ENCODE results near the gene KCNA5. TPM values are rescaled to one million over a fixed set of nuclear protein-coding genes. Genes with fewer than 3 reads are reported as not detected.

KCNA5 gene
- total RNA-seq, 2 donors from 2014 or later: 0.18 to 0.95 TPM

DNA sequence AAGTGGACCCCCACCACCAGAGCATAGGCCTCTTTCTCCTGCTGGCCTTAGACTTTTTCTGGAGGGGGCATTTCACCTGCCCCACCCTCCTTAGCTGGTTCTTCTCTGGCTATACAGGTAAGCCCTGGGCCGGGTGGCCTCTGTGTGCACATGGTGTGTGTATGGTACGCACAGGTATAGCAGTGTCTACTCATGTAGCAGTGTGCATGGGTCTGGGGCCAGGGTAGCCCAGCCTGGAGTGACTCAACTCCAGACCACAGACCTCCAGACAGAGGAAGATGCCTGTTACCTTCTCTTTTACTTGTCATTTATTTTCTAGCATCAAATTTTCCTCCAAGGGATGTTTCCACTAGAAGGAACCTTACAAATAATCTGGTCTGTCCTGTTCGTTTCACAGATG is 6.9 kb downstream of the KCNA5 start:
- ATAC-seq (no peak), DNase-seq (no peak)
- intact Hi-C loops (cut with DNase I, micrococcal nuclease): no loop called here

DNA sequence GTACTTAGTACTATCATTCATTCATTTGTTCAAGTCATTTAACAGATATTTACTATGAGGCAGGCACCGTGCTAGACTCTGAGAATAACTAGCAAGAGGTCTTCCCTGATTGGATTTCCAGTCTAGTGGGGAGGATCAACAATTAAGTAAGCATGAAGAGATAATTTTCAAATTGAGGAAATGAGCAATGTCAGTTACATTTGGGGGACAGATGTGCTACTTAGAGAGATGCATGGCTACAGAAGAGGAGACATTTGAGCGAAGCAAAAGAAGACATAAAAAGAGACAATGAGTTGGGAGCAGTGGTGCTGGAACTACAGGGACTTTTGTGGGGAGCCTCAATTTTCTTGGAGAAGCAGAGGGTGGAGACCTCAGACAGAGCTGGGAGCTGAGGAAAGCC is 7.7 kb downstream of the KCNA5 start:
- DNase-seq (no peak), ATAC-seq (no peak)
- intact Hi-C loops (cut with DNase I, micrococcal nuclease): no loop called here

DNA sequence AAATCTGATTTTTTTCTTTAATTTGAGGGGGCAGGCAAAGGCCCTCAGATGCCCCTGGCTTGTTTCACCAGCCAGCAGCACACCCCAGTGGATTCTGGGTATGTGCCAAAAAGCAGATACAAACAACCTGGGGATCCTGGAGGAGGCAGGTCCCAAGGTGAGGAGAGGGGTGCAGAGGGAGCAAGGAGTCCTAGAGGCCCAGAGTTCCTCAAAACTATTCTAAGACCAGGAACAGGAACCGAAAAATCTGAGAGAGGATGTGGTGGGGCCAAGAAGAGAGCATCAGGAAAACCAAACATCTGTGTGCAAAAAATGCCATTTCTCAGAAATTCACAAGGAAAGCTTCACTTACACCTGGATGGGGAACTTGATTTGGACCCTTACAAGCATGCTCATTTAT is 8.2 kb downstream of the KCNA5 start:
- ATAC-seq: no peak
- DNase-seq: no peak

DNA sequence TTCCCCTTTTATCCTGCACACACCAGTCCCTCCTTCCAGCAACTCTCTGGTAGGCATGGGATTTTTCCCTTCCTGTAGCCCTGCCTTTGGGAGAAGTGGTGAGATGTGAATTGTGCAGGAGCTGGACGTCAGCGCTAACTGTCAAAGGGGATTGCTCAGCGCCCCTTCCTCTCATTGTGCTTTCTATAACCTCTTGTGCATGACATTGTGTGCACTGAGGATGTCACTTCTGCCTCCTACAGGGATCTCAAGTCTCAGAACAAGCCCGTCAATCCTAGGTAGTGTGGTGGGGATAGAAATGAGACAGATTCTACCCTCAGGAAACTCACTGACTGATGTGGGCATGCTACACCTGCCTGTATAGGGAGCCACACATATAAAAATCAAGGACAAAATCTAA is 8.7 kb downstream of the KCNA5 start:
- intact Hi-C loops (cut with DNase I, micrococcal nuclease): no loop called here
- no peak for ATAC-seq
- no peak for DNase-seq

More for the DNA sequence above, 8.2 kb downstream of the KCNA5 start:
- intact Hi-C loops (cut with DNase I, micrococcal nuclease): no loop called here

DNA sequence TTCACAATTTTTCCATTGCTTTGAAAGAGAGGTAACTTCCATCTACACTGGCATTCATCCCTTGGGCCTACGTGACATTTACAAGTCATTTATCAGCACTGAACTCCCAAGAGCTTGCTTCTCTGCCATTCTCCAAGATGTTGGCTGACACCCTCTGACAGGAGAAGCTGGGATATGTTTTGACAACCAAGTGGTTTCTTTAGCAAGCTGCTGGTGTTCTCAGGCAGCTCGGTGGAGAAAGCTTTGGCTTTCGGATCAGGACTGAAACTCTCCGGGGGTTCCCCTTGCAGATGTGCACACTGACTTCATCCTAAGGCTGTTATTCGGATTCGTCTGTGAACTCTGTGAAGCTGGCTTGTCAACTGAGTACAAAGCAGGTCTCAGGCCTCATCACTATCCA is 15.7 kb downstream of the KCNA5 start:
- ATAC-seq: no peak

DNA sequence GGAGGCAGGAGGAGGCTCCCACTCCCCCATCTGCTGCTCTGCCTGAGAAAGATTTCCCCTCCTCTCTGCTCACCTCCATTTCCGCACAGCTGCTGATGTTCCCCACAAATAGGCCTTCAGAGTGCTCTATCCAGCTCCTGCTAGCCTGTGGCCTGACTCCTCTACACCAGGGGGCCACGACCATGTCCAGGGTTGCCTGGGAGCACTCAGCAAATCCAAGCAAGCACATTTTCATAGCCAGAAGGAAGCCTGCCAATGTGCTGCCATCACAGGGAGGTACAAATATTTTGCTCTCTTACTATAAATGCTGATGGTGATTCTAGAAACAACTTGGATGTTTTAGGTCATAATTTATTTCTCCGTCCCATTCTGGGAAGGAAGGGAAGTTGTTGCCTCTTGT is 17.3 kb downstream of the KCNA5 start:
- no peak for ATAC-seq
- DNase-seq: no peak
- intact Hi-C loops (cut with DNase I, micrococcal nuclease): no loop called here

More for the DNA sequence above, 15.7 kb downstream of the KCNA5 start:
- intact Hi-C loops (cut with DNase I, micrococcal nuclease): no loop called here
- DNase-seq: no peak

DNA sequence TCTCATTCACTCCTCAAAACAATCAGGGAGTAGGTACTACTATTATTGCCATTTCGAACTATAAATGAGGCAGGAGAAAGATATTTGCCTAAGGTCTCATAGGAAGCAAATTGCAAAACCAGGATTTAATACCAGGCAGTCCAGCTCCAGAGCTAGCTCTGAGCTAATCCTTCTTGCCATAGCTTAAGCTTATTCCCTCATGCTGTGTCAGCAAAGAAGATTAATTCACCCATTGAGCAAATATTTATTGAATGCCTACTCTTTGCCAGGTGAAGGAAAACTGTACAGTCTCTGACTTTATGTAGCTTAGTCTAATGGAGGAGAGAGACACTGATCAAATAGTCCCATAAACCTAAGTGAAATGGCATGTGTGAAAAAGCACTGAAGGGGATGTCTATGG is 19.5 kb downstream of the KCNA5 start:
- DNase-seq (no peak), ATAC-seq (no peak)
- intact Hi-C loops (cut with DNase I, micrococcal nuclease): no loop called here

DNA sequence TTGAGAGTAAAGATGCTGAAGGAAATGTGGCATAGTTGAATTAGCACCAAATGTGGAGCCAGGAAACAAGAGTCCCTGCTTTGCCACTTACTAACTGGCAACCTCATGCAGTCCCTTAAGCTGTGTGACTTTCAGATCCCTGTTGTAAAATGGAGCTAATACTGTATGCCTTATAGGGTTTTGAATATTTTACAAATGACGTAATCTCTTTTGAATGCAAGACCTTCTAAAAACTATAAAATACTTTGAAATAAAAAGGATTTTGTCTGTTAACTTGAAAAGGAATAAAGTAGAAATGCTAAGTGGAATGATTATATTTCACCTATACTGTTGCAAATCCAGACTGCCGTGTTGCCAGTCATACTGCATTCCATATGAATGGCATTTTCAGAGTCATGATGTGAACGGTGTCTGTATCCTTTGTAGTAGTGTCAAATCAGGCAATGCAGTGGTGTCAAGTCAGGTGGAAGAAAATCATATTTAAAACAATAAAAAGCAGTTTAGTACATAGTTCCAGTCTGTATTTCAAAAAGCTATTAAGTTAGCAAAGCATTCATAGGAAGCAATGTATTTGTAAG is 21.3 kb downstream of the KCNA5 start:
- DNase-seq (no peak), ATAC-seq (no peak)
- intact Hi-C loops (cut with DNase I, micrococcal nuclease): no loop called here

DNA sequence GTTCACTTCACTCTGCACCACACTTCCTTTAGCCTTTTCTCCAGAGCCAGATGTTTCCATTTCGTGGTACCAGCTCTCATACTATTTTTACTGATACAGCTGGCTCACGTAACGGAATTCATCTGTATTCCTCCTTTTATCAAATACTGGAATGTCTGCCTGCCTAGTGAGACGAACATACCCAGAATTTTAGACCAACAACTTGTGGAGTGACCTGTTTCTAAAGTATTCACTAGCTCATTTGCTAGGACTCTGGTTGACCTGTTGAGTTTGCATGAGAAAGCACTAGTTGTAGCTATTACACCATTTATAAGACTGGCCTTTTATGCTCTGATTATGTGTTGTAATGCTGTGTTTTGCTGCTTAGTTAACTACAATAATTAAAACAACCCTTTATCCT is 22.6 kb downstream of the KCNA5 start:
- DNase-seq: no peak
- intact Hi-C loops (cut with DNase I, micrococcal nuclease): no loop called here
- no peak for ATAC-seq

DNA sequence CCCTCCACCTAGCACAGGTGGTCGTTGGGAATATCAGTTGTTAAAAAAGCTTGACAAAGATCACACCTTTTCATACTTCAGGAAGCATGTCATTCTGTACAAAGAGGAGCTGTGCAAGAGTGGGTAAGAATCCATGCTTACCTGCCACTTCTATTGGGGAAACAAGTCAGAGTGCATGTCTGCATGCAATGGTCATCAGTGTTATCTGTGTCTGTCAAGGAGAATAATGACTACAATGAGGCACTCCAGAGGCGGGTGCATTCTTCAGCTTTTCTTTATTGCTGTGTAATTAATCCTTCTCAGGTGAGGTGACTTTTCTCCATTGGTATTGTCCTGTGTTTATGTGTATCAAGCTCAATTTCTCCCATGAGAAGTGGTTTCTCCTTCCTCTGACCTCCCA is 24.4 kb downstream of the KCNA5 start:
- DNase-seq (no peak), ATAC-seq (no peak)

DNA sequence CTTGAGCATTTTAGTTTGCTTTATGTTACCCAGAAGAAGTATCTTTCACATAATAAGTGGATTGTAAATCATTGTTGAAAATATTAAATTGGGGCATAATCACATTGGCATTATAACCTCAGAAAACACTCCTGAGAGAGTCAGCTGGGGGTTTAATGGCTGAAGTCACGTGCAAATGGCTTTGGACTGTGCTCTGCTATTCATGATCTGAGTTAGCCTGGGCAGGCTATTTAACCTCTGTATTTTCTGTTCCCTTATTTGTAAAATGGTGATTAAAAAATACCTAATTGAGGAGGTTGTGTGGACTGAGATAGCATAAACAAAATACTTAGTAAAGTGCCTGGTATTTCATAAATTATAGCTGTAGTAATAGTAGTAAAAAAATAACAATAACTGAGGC is 24.9 kb downstream of the KCNA5 start:
- DNase-seq (no peak), ATAC-seq (no peak)
- intact Hi-C loops (cut with DNase I, micrococcal nuclease): no loop called here

More for the DNA sequence above, 24.4 kb downstream of the KCNA5 start:
- intact Hi-C loops (cut with DNase I, micrococcal nuclease): no loop called here

DNA sequence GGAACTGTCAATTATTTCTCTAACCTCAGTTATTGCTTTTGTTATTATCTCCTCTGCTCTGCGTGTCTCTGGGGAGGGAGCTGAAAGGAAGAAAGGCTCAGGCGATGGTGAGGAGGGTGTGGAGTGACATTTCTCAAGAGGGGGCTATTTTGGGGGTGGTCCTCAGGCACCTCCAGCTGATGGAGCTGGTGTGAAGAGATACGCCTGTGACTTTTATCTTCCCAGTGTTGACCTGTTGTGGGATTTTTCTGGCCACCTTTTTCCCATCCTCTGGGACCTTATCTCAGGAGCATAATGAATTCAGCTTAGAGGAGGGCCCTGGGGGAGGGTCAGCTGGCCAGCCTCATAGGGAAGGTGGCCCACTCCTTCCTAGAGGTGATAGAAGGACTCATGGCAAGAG is 26.4 kb downstream of the KCNA5 start:
- DNase-seq (no peak), ATAC-seq (no peak)
- intact Hi-C loops (cut with DNase I, micrococcal nuclease): no loop called here

DNA sequence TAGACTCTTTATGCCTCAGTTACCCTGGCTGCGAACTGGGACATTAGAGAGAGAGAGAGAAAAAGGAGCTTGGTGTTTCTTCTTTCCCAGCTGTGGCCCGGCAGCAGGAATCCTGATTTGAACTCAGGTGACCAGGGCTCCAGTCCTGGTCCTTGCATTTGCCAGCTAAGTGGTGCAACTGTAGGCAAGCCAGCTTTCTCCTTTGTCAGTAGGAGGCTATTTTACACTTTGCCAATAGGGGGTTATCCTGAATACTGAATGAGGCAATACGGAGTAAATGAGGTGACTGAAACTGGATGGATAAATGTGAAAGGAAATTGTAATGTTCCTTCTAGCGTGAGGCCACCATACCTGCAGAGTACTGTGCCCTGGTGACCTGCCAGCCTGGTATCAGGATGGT is 27.8 kb downstream of the KCNA5 start:
- ATAC-seq (no peak), DNase-seq (no peak)
- intact Hi-C loops (cut with DNase I, micrococcal nuclease): no loop called here

DNA sequence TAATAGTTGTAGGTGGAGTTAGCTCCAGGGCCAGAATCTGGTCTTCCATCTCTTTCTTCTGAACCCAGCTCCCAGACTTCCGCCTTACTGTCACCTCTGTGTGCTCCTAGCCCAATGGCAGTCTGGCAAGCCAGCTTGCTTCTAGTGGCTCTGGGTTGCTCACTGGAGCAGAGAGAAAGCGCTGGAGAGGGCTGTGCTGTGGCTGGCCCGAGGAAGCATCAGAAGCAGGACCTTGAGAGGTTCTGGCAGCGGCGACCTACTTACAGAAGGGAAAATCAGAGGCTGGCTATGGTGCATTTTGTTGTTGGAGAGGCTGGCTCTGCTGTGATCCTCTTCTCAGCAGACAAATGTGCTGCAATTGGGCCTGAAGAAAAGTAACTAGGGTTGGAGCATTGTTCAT is 28.6 kb downstream of the KCNA5 start:
- no peak for DNase-seq
- intact Hi-C loops (cut with DNase I, micrococcal nuclease): no loop called here

DNA sequence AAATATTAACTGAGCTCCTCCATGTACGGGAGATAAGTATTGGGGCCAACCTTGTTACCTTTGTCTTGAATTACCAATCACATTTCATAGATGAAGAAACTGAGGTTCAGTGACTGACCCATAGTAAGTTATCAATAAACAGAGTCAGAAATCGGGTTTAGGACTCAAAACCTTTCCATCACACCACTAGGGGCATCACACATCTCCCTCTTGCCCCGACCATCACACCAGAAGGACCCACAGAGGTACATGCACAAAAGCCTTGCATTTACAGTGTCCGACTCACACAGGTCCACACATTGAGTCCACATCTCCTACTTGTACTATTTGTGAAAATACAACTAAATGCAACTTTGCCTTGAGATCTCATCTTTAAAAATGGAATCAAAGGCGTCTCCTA is 29.4 kb downstream of the KCNA5 start:
- intact Hi-C loops (cut with DNase I, micrococcal nuclease): no loop called here
- no peak for ATAC-seq
- DNase-seq: no peak

More for the DNA sequence above, 28.6 kb downstream of the KCNA5 start:
- ATAC-seq: no peak

DNA sequence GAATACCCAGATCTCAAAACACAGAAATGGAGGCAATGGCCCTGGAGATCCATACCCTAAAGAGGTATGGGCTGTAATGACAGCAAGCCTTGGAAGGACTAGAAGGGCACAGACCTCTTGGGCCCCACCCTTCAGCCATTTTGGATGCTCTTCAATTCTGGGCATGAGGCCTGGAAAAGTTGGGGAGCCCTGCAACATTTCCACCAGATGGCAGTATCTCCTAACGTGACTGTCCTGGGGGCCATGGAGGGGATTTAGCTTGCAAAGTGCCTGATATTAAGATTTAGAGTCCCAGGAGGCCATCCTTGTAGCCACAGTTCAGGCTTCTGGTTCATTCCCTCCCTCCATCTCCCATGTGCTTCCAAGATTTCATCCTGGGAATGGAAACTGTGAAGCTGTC is 30.2 kb downstream of the KCNA5 start:
- intact Hi-C loops (cut with DNase I, micrococcal nuclease): no loop called here
- ATAC-seq (no peak), DNase-seq (no peak)

DNA sequence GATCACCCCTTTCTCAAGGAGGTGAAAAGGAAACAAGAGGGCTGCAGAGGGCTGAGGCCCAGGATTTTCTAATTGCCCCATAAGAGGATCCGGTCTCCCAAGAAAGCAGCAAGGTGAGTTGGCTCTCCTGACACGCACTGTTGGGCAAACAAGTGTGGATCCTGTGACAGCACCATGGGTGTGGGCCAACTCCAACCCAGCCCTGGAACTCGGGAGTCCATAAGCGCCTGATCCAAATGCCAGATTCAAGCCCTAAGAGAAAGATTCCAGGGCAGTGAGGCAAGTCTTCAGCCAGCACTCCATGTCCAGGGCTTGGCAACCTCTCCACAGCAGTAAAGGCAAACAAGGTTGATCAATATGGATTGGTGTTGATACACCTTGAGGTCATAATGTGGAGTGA is 33.1 kb downstream of the KCNA5 start:
- intact Hi-C loops (cut with DNase I, micrococcal nuclease): no loop called here
- ATAC-seq: no peak
- no peak for DNase-seq

DNA sequence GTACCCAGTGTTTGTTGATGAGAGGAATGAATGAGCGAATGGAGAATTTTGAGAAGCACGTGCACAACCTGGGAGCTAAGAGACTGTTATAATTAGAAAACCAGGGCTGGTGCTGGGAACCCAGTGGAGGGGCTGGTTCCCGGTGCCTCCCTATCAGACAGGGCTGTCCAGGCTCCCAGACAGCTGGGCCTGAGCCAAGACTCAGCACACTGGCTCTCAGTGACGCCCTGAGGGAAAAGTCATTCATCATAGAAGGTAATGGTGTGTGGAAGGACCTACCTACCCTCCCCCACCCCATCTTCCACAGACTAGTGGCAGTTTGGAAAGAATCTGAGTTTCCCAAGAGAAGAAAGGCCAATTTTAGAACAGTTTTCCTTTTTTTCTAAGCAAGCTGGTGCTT is 34.7 kb downstream of the KCNA5 start:
- DNase-seq: no peak
- intact Hi-C loops (cut with DNase I, micrococcal nuclease): no loop called here
- no peak for ATAC-seq

DNA sequence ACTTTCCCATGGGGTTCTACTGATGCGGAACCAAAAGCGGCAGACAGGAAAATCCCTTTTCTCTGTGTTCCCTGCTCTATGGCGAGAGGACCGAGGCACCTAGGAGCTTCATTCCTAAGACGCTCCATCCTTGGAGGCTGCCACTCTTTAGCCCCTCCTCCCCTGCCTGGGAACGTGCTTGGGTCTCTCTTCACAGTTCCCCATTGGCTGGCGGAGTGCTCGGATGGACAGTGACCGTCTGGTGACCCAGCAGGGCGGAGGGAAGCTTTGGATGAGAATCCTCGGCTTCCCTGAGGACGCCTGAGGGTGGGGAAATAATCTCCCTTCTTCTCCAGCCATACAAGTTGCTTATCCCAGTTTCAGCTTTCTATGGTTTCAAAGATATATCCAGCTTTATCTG is 37.3 kb downstream of the KCNA5 start:
- intact Hi-C loops (cut with DNase I, micrococcal nuclease): loop anchor here in 1 of 2 donors (5.0 kb wide), 1 partner anchor 224 kb away; no protein-coding TSS in a partner anchor
- no peak for DNase-seq
- ATAC-seq: no peak

DNA sequence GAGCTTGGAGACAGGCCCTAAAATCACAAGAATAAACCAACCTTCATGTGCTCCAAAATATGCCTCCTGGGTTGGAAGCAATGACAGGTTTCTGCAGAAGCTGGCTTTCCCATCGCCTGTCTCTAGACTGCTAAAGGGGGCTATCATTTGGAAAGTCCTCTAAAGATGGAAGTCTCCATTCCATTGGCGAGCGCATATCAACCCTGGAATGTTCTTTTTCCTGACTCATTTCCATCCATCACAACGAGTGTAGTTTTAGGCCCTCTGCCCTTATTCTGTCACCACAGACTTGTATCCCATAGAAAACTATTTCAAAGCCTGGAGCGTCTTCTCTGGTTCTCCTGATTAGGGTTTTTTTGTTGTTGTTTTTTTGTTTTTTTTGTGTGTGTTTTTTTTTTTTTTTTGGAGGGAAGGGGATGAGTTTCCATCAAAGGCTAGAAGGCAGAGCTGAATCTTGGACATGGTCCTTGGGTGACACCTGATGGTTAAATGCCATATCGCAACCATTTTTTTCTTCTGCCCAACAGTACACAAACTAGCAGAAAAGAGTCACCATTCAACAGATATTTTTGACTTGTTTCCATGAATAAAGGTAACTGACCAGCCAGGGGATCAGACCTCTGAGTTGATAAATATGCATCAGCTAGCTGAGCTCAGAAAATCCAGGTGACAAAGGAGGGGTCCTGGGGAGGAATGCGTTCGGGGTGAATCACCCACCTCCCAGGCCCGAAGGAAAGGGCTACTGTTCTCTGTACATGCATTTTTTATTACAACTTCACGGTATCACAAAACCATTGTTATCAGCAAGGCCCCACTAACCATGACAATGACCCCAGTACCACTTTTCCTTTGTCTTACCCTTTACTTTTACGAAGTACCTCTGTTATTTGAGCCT is 40.5 kb downstream of the KCNA5 start:
- DNase-seq (no peak), ATAC-seq (peak; percentile 56)
- intact Hi-C loops (cut with DNase I, micrococcal nuclease): loop anchor here in 1 of 2 donors (2.0 to 5.0 kb wide), 2 partner anchors 61 to 227 kb away; no protein-coding TSS in a partner anchor
